CD4-positive, alpha-beta T cell treated with Interleukin-4 for 4 hours (primary cell): ENCODE results near the gene ANKRD22.
A peak's percentile ranks its signal among the peaks of the same experiment; 100 is the strongest.

Experiments used
- DNase-seq: peaks from one replicate; pipeline ENCODE4 v3.0.0-alpha.2; 2020

The ANKRD22 gene

DNA sequence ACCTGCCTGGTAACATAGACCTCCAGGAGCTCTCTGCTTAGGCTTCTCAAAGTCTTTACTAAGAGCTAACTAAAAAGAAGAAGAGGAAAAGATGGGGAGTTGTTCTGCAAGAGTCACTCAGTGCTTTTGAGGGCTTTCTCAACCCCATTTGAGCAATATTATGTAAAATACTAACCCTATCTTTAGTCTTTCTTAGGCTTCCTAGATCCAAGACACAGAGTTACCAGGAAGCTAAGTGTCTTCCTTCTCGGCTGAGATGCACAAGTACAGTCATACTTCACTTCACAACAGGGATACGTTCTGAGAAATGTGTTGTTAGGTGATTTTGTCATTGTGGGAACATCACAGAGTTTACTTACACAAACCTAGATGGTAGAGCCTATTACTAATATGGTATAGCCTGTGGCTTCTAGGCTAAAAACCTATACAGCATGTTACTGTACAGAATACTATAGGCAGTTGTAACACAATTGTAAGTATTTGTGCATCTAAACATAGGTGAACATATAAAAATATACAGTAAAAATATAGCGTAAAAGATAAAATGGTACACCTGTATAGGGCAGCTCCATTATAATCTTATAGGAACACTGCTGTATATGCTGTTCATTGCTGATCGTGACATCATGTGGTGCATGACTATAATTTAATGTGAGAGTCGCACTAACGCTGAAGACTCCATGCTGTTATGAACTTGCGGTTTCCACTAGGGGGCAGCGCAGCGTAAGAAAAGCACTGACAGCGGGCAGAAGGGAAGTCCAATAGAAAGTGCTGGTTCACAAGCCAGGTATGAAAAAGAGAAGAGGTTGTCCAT is 16.3 kb downstream of the ANKRD22 start:
- DNase-seq: peak; percentile 89

DNA sequence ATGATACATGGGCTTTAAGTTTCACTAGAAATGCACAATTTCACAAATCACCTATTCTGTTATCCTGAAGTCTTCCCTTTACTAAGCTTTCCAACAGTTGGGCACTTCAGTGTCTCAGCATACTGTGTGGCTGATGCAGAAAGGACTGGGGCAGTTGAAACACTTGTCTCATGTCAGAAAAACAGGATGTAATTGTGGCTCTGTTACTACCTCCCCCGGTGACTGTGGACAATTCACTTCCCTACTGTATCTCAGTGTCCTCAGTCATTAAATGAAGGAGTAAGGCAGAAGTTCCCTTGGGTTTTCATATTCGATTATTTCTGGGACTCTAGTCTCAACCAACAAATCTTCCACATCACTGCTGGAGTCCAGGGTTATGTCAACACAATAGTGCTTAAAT is 17.9 kb downstream of the ANKRD22 start:
- peak; percentile 24 for DNase-seq

DNA sequence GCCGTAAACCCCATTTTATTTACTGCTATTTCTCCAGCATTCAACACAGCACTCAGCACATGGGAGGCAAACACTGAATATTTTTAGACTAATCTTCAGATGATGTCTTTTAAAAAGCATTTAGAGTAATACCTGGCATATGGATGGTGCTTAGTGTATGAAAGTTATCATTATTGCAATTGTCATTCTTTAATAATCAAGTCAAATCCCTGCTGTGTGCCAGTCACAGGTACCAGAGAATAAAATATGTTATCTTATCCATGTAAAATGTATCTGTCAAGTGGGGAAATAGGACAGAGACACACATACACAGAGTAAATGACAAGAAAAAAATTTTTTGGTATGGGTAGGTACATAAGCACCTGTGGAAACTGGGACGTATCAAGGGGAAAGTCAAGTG is 18.5 kb downstream of the ANKRD22 start:
- DNase-seq: no peak

DNA sequence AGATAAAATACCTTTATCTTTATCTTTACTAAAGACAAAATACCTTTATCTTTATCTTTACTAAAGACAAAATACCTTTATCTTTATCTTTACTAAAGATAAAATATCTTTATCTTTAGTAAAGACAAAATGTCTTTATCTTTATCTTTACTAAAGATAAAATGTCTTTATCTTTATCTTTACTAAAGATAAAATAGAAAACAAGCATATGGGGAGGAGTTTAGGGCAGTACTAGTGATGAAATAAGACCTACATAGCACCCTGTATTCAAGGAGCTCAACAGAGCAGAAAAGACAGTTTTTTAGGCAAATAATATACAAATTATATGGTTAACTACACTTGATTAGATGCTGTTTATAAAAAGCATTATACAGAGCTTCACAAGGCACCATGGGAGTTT is 19.3 kb downstream of the ANKRD22 start:
- no peak for DNase-seq

DNA sequence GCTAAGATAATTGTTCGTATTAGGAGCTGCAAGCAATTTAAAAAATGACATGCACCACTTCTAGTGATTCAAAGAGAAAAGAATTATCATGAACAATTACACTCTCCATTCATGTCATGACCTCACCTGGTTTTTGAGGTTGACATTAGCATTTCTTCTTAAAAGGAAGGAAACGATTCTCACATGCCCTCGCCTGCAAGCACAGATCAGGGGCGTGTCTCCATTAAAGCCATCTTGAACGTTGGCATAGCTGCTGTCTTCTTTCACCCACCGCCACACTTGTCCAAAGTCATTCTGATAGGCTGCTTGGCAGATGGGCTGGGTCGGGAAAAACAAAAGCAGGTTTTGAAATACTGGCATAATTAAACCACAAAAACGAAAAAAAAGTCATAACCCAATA is 19.9 kb downstream of the ANKRD22 start:
- DNase-seq: peak; percentile 77

DNA sequence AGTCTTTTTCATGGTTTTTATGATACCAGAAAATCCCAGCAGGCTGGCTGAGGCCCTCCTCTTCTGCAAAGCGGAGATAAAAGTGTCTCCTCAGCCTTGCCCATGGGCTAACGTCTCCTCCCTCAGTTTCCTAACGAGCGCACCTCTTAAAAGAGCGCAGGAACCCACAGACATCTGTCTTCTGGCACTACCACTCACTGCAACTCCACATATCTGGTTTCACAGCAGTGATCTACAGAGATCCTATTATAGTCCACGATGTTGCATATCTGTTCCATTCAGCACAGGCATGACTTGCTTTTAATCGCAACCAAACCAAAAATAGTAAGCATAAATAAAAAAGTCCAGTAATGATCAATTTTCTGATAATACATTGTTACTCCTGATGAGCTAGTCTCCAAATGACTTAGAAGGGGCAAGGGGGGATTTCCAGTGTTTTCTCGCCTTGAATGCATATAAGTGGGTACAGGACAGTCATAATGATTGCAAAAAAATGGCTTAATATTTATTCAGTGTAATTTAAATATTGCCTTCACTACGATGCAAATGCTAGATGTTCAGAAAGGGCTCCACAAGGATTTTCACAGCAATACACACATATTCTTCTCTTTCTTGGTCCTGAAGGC is 20.9 kb downstream of the ANKRD22 start:
- no peak for DNase-seq

DNA sequence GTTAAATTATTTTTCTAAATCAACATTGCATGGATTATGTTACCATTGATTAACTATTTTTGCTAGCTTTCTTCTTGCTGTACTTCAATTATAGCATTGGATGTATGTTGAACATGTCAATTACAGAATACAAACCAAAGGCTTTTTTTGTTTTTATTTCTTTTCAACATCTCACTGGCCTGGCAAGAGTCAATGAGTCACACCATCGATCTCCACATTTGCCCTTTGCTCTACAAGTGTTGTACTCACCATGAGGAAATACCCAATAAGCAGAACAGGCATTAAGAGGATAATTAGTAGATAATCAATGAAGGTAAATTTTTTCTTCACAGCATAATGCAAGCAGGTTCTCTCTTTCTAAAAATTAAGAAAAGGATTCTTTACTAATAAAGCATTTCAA is 23.3 kb downstream of the ANKRD22 start:
- DNase-seq: no peak

DNA sequence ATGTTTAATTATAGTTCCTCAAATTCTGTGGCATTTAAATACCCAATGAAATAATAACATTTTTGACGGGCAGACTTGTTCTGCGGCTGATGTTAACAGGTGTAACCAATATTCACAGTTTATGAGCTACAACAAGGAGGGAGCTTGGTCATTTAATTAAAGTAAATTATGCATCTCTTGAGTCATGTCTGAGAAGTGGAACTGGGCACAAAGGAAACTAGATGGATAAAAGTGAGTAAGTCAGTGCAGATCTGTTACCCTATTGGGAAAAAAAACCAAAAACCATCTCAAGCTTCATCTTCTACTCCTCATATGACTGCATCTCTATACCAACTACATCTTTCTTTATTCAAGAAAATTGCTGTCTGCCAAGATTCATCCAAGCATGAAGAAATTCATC is 24.0 kb downstream of the ANKRD22 start:
- no peak for DNase-seq

DNA sequence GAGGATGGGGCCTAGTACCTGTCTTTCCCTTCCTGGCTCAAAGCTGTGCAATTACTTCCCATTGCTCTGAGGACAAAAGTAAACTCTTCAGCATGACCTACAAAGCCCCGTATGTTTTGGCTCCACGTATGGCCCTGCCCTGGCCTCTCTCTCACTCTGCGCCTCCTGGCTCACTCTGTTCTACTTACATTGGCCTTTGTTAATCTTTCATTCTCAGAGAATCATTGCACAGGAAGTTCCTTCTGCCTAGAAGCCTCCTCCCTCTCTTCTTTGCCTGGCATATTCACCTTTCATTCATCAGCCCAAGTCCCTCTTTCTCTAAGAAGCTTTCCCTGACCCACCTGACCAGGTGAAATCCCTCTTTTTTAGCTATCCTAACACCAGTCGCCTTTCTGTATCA is 25.3 kb downstream of the ANKRD22 start:
- DNase-seq: no peak

DNA sequence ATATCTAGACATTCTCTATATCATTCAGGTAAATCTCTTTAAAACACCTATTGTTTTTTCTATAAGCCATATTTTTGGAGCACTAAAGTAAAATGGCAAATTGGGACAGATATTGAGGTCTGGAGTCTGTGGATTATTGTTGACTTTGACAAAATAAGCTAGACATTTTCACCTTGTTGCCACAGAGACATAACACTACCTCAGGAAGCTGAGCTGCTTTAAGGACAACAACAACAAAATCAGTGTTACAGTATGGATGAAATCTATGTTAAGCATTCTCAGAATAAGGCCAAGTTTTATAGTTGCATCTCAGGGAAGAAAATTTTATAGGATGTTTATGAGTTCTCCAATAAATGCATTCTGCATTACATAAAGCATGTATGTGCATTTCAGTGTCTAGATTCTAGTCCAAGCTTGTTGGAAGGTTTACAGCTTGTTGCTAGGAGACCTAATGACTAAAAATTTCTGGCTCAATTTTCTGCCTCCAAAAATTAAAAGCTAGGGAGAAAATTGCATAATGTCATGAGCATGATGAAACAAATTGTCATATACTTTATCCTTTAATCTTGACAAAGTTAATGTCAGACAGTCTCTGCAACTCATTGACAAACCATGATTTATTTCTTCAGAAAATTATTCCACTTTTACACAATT is 30.8 kb downstream of the ANKRD22 start:
- peak; percentile 30 for DNase-seq

DNA sequence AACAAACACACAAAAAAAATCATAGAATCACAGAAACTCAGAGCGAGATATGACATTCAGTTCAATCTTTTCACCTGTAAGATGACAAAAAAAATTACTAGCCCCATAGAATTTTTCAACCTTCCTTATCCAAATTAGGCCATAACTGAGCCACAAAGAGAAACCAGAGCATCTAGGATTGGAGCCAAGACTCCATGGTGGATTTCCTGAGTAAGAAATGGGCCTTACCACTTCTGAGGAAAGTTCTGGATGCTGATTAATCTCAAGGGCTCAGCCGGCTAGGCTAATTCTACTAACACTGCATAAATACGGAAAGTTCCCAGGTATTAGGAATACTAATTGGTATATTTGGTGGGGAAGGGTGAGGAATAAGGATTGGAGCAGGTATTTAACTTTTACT is 32.4 kb downstream of the ANKRD22 start:
- no peak for DNase-seq

DNA sequence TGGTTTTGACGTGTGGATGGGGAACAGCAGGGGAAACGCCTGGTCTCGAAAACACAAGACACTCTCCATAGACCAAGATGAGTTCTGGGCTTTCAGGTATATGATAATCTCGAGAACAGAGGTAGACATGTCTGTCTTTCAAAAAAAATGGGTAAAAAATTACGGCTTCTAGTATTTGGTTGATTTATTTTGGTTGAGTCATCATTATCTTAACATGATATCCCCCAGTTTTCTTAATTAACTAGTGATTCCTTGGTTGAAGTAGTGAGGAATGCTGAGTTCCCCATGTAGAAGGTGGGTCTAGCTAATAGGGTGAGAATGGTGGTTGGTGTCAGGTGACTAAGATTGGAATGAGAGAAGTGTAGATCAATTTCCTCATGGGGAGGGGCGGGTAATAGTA is 38.4 kb downstream of the ANKRD22 start:
- DNase-seq: no peak

DNA sequence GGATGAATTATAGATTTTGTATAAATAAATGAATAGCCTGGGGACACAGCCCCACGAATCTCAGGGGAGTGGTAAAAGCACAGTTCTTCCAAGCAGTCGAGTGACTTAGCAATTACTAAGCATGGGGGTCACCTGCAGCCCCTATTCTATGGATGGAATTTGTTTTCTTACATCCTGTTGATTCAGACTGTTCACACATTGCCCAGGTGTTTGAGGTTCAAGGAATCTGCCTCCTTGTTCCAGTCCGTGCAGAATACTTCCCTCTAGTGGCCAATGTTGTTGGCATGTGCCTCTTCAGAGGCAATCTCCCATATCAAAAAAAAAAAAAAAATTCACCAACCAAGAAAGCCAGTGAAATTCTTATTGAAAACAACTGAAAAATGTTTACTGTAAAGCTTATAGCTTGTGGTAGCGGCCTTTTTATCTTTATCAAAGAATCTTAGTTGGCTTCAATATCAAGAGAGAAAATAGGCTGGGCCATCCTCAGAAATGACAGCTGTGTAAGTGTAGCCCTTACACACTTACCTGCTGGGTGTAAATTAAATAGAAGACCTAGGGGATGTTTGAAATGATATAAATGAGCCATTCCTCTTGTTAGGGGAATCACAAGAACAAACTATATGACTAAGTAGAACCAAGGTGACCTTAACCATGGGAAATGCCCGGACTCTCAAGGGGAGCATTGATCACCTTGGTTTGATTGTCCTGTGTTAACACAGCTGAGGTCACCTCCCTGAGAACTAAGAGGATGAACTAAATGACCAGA is 41.3 kb downstream of the ANKRD22 start:
- peak; percentile 62 for DNase-seq

DNA sequence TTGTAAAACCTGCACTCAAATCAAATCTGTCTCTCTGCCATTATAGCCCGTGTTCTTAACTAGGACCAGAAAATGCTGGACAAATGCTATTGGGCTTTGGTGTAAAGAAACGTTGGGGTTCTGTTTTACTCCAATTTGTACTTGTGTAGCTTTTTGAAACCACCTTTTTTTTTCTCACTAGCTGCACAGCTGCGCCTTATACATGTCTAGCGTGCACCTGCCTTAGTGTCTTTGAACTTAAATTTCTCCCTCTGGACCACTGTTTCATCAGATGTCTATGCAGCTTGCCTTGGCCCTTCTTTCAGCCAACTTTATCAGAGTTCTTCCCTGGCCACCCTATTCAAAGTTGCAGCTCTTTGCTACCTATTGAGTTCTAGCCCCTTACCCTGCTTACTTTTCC is 42.0 kb downstream of the ANKRD22 start:
- no peak for DNase-seq

DNA sequence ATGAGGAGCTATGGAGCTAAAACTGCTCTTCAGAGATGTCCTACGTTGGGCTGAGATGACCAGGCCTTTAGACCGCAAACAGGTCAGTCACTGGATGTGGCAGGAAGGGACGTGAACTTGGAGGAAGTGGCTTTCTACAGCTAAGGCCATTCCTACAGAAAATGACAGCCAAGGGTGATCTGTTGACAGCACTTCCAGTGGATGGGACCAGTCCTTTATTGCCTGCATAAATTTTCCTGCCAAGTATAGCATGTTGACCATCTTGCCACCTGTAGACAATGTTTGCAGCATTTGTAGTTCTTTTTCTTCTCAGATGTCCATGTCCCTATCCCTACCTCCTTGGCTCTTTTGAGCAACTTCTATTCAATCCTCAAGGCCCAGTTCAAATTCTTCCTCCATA is 45.7 kb downstream of the ANKRD22 start:
- DNase-seq: no peak

DNA sequence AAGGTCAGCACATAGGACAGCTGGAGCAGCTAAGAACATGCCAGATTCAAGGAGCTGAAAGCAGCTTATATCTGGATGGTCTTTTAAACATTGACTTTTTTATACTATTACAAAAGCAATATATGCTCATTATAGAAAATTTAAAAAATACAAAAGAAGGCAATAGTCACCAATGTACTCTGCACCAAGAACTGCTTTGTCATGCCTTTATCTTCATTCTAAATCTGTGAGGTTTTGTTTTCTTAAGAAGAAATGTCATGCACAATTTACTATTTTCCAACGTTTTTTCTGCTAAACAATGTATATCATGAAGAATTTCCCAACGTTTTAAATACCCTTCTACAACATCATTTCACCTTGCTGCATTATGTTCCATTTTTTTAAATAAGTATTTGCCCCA is 46.3 kb downstream of the ANKRD22 start:
- DNase-seq: no peak

DNA sequence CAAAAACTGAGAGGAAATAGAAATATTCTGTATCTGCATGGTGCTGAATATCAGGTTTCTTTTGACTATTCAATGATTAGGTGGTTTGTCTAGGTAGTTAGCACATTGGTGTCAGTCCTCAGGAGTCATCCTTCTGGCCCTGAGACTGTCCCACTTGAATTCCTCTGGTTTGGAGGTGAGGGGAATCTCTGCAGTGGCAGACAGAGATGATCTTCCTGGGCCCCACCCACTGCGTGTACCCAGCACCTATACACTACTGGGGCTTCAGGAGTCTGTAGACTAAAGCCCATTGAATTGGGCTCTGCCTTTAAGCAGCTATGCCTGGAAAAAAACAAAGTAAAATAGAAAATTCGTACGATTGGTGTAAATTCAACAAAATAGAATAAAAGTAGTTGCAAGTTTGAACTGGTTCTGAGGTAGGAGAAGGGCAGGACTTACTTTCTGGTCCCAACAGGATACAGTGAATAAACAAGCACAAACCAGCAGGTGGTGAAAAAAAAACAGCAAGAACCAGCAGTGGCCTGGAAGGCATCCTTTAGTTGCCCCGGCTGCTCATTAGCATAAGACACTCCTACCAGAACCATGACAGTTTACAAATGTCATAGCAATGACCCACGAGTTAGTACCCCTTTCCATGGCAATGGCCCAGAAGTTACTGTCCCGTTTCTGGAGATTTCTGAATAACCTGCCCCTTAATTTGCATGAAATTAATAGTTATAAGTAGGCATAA is 47.4 kb downstream of the ANKRD22 start:
- DNase-seq: no peak

DNA sequence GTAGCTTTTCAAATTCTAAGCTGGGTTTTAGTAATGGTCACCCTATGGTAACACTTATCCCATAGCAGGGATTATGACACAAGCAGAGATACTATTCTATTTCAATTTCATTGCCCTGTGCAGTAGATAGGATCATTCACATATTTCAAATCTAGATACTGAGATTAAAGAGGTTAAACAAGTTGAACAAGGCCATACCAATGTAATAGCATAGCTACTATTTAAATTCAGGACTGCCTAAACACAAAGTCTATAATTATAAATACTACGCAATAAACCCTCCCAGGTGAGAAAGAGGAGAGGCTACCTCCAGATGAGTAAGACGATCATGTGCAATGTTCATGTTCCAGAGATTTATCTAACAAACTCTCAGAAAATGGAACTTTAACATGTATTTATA is 48.0 kb downstream of the ANKRD22 start:
- DNase-seq: no peak

DNA sequence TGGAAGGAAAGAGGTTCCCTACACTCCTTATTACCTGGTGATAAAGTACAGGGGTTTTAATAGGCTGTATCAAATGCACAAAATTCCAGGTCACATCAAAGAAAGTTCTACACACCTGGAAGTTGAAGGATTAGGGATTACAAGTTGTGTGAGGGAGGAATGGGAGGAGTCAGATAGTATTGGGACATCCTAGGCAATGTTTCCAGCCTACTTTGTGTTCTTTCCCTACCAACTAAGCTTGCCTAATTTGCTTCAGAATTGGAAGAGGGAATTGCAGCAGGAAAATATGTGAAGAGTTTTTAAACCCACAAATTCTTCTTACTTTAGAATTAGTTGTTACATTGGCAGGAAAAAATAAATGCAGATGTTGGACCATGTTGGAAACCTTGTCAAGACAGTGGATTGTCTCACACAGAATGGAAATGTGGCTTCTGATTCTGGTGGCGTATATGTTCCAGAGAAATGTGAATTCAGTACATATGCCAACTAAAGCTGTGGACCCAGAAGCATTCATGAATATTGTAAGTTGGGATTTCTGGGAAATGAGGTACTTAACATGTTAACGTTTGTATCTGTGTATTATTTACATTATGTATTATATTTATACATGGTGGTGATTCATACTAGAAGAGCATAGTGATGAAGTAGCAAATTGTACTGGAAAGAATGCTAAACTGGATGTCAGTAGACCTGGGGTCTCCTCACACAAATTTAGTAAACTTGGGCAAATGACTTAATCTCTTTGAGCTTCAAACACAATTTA is 48.9 kb downstream of the ANKRD22 start, which contains the start of gene LIPM:
Gene LIPM (plus strand): TSS at position 208 of the 763 bp plus-strand sequence. CDS start 167 bp downstream, at position 375.
- DNase-seq: no peak

DNA sequence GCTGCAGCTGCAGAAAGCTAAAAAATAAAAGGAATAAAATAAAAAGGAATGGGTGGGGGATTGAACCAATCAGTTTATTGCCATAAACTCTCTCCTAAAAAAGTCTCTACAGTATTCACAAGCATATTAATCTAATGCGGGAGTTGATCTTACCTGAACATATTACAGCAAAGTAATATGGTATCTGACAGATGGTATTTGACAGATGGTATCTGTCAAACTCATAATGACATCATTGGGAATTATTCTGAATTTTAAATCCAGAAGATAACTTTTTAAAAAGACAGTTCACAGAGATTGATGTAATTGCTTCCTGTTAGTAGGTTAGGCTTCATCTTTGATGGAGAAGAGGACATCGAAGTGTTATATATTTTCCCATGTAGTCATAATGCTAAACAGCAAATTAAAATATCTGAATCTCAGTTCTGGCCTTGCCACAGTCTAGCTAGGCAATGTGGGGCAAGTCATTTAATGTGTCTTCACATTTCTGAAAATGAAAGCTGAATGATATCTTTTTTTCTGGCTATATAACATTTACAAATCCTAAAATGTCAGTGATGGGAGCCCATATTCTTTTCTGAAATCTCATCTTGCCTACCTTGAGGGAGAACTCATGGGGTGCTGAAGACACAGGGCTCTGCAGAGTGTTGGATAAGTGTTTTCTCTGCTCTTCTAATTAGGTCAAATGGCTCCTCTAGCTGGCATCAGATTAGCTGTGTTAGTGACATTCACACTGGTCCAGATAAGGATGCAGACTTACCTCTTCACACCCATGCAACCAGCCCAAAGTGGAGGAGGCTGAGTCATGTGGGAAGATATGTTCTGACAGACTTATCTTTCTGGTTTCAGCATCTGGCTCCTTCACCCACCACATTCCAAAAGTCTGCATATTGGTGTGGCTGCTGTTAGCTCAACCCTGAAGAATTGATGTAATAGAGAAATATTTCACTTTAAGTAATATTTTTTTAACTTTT is 51.2 kb downstream of the ANKRD22 start:
- no peak for DNase-seq

DNA sequence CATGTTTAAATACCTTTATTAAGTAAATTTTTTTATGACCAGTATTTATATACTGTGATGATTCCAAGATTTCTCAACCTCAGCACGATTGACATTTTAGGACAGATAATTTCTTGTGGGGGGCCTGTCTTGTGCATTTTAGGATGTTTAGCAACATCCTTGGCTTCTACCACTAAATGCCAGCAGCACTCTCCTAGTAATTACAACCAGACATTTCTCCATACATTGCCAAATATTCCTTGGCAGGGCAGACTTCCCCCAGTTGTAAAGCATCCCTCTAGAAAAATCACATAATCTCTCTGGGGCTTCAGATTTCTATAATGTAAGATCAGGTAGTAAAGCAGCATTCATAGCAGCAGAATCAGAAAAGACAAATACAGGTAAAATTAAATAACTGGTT is 56.9 kb downstream of the ANKRD22 start:
- no peak for DNase-seq
